Measurements from ENCODE around the gene ANKK1. TPM values are rescaled to one million over a fixed set of nuclear protein-coding genes. Genes with fewer than 3 reads are reported as not detected.
A peak's percentile ranks its signal among the peaks of the same experiment; 100 is the strongest.

Gene ANKK1
- total RNA-seq, 1 donor: not detected

- DNase-seq (ENCODE audit: low read depth): no peak
- no peak for TF ChIP-seq CTCF (IDR thresholded peaks at IDR 0.05; ENCODE audit: insufficient read depth, low read length)
- no peak overlapping the region for H3K4me3 ChIP-seq (ENCODE audit: low read depth, low read length)
Observed at GRCh38 chr11:113365895-113366294, 21.7 kb upstream of the ANKK1 start.

DNA sequence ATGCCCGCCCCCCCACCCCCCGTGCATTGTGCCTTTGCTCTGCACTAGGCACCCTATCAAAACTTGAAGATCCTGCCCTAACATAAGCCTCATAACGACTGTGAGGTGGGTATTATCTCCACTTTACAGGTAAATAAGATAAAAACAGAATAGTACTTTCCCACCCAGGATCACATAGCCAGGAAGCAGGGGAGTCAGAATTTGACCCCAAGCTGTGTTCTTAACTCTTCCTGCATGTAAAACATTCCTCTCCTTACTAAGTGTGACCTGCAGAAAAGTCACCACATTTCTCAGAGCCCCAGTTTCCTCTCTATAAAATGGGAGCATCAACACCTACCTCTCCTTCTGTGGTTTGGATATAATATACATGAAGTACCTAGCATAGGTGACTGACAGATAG is 18.2 kb upstream of the ANKK1 start:
- no peak for DNase-seq (ENCODE audit: low read depth)
- TF ChIP-seq CTCF (IDR thresholded peaks at IDR 0.05; ENCODE audit: insufficient read depth, low read length): no peak

GRCh38 chr11:113370634-113371033 is 16.9 kb upstream of the ANKK1 start:
- TF ChIP-seq CTCF (IDR thresholded peaks at IDR 0.05; ENCODE audit: insufficient read depth, low read length): no peak
- no peak for DNase-seq (ENCODE audit: low read depth)
- H3K4me3 ChIP-seq (ENCODE audit: low read depth, low read length): no peak overlapping the region

More for the DNA sequence above, 18.2 kb upstream of the ANKK1 start:
- H3K4me3 ChIP-seq (ENCODE audit: low read depth, low read length): no peak overlapping the region

DNA sequence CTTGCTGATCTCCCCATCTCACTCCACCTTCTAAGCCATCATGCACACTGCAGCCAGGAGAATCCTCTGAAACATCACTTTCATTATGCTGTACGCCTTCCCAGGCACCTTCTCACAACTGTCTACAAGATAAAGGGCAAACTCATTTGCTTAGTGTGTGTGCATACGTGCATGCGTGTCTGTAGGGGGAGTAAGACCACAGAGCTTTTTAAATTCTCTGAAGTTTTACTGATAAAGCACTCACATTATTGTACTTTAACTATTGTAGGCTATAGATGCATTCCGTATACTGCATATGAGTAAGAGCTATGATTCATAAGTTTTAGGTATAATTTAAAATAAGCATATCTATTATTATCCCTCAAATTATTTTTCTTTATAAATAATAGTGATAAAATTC is 15.3 kb upstream of the ANKK1 start:
- DNase-seq (ENCODE audit: low read depth): peak; percentile 13
- H3K4me3 ChIP-seq (ENCODE audit: low read depth, low read length): no peak overlapping the region
- TF ChIP-seq CTCF (IDR thresholded peaks at IDR 0.05; ENCODE audit: insufficient read depth, low read length): peak; percentile 30

GRCh38 chr11:113373306-113373705 is 14.3 kb upstream of the ANKK1 start:
- DNase-seq (ENCODE audit: low read depth): peak; percentile 35
- H3K4me3 ChIP-seq (ENCODE audit: low read depth, low read length): no peak overlapping the region
- TF ChIP-seq CTCF (IDR thresholded peaks at IDR 0.05; ENCODE audit: insufficient read depth, low read length): no peak

DNA sequence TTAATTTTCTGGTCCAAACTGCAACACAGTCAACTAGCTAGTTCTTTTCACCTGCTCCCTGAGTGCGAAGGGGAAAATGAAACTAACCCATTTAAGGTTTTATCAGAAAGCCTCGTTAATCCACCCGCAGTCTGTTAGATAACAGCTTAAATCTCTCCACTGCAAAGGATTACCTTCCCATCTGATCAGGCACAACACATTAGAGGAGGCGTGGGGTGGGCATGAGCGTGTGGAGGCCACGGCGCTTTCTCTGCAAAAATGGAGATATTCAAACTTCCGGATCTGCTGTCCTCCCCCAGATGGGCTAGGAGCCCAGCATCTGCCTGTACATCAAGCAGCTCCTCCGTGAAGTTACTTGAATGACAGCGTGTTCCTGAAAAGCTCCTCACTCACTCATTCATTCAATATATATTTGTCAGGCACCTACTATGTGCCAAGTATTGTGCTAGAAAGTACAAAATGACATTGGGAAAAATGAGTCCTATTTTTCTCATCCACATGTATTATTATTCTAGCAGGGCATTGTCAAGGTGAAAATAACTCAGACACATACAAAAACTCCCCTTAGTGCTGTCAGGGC is 13.5 kb upstream of the ANKK1 start:
- no peak for TF ChIP-seq CTCF (IDR thresholded peaks at IDR 0.05; ENCODE audit: insufficient read depth, low read length)
- H3K4me3 ChIP-seq (ENCODE audit: low read depth, low read length): no peak overlapping the region
- no peak for DNase-seq (ENCODE audit: low read depth)

DNA sequence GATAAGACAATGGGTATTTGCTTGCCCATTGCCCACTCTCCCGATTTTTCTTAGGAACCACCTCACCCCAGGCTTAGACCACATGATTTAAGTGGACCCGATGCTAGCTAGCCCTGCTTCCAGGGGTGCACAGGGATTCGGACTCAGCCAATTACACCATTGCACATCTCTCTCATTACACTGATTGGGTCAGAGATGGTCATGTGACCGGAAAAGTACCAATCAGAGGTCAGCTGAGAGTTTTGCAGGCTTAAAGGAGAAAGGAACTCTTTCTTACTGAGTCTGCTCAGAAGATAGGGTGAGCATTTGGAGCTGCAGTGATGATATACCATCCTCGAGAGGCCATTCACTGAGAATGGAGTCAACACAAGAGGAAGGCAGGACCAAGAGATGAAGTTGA is 12.2 kb upstream of the ANKK1 start:
- TF ChIP-seq CTCF (IDR thresholded peaks at IDR 0.05; ENCODE audit: insufficient read depth, low read length): no peak

More for the DNA sequence above, 12.2 kb upstream of the ANKK1 start:
- no peak overlapping the region for H3K4me3 ChIP-seq (ENCODE audit: low read depth, low read length)
- DNase-seq (ENCODE audit: low read depth): no peak

All from fibroblast of the aortic adventitia (primary cell).